NT2/D1 (cell line): ENCODE data around the gene EGR1.

Experiments
- YY1 ChIP-seq: IDR thresholded peaks from 2 replicates; pipeline ENCODE4 v1.6.1; 2011; ENCODE audit not compliant: insufficient read length, insufficient read depth
- ZNF274 ChIP-seq: IDR thresholded peaks from 2 replicates; pipeline ENCODE4 v1.6.1; 2011; ENCODE audit warnings: mild to moderate bottlenecking, low read depth, low read length

- TF ChIP-seq ZNF274 (no peak), YY1 (no peak)
Measured at GRCh38 chr5:138439477-138440158, 25.7 kb upstream of the EGR1 start.
